Ovary (tissue), 9 donors: ENCODE measurements around the gene ZNHIT2. TPM values are rescaled to one million over a fixed set of nuclear protein-coding genes. Genes with fewer than 3 reads are reported as not detected.

Source experiments
- DNase-seq, 5 donors: peaks; one replicate each; pipeline ENCODE4 v3.0.0-alpha.2; 2019 to 2020
- H3K27ac ChIP-seq, 2 donors: fragments of 200-600 bp; one replicate each; pipeline versions ENCODE4 v1.5.1 to v1.8.0; 2019 to 2022
- H3K27me3 ChIP-seq: fragments of 200-600 bp; one replicate; pipeline ENCODE4 v1.8.0; 2022
- H3K36me3 ChIP-seq: fragments of 200-600 bp; sonication (generic); one replicate; pipeline ENCODE4 v1.5.1; 2019
- H3K4me1 ChIP-seq: one replicate; pipeline ENCODE4 v1.8.1; 2013; ENCODE audit warnings: mild to moderate bottlenecking, moderate library complexity; ENCODE audit not compliant: insufficient read depth
- H3K4me3 ChIP-seq: fragments of 200-600 bp; sonication (generic); one replicate; pipeline ENCODE4 v1.5.1; 2017
- H3K9me3 ChIP-seq, 2 donors: fragments of 200-600 bp in 1 of 2; sonication (generic) in 1 of 2; one replicate each; pipeline versions ENCODE4 v1.5.1 to v1.8.1; 2013 to 2019; ENCODE audit warnings: mild to moderate bottlenecking in 1 of 2, moderate library complexity in 1 of 2
- CTCF ChIP-seq, 3 donors: fragments of 450-650 bp in 2 of 3; fragments of 200-600 bp in 1 of 3; IDR thresholded peaks; one replicate each; pipeline versions ENCODE4 v1.5.1 to v1.8.0; 2016 to 2022; ENCODE audit warnings: antibody characterized with exemption in 3 of 3, mild to moderate bottlenecking in 1 of 3
- EP300 ChIP-seq: sonication (generic); formaldehyde crosslinking; IDR thresholded peaks from one replicate; pipeline ENCODE4 v1.6.1; 2017; ENCODE audit warnings: antibody characterized with exemption
- POLR2A ChIP-seq: fragments of 450-650 bp; IDR thresholded peaks from one replicate; pipeline ENCODE4 v1.6.1; 2017; ENCODE audit warnings: antibody characterized with exemption, mild to moderate bottlenecking, moderate library complexity
- WGBS, 3 donors: extraction: QIAGEN DNeasy Blood & Tissue Kit in 1 of 3; methylation state at CpG; one replicate each; pipeline versions ENCODE4 v1.1.5 to v1.1.7; 2013 to 2017; 5-methylcytosine and 5-hydroxymethylcytosine counted together
- intact Hi-C, 4 donors: fragments of 100-400 bp; cut with DNase I; formaldehyde crosslinking; loops; one replicate each; pipeline versions ENCODE4 v1.11.0 to v1.15.1; 2022 to 2023
- polyA plus RNA-seq, 2 donors: library from polyadenylated mRNA; stranded (reverse); fragments of 200-250 nt in 1 of 2; fragments of 350-450 nt in 1 of 2; fragmentation: Illumina TruSeq in 1 of 2; extraction: RNeasy Lipid Tissue Mini Kit (QIAGEN cat#74804) in 1 of 2; gene quantifications; one replicate each; pipeline ENCODE4 v1.2.3, GENCODE V29; 2013 to 2014
- total RNA-seq, 7 donors: library from RNA; depleted of rRNA in 2 of 7; stranded (reverse); fragments of >200 nt in 2 of 7; fragmentation: NEBNext Ultra II Directional in 3 of 7; extraction: Animal tissue kit (Norgen Biotek cat#: 25700) in 3 of 7; gene quantifications; one replicate each; pipeline versions ENCODE4 v1.1.0 to v1.2.4, GENCODE V29; 2016 to 2023
- donor health status: DM: no; HTN: no; CAD: no; lungs with moderate emphysema.
- donor health status: DM: no; HTN: no; CAD: no.
- donor health status: Bipolar disorder and iron deficiency.
- donor health status: DM: yes; HTN: yes; CAD: no.
- donor health status: DM: no; HTN: no; CAD: no.
- donor health status: DM: yes; HTN: yes; CAD: no.

Gene ZNHIT2
- total and polyA plus RNA-seq, 9 donors = 10.0 to 33.7 (median 13.3) TPM; not detected in 1

GRCh38 chr11:65087216-65087615, 30.3 kb downstream of the ZNHIT2 start:
- peak in 2 of 5 donors; percentile 43 for DNase-seq
- Histone ChIP-seq H3K4me1 (peaks cover 7% of the 10 kb centered on the region), H3K36me3 (no peaks in the 10 kb centered on the region), H3K27ac (no peak overlapping the region), H3K9me3 (no peaks in the 10 kb centered on the region), H3K27me3 (no peaks in the 10 kb centered on the region), H3K4me3 (no peak overlapping the region)
- WGBS, 3 donors = 71 to 84% (median 81%) methylated on average over 11 of the region's 11 CpGs
- intact Hi-C loops = loop anchor here in 1 of 4 donors (5.0 kb wide), 1 partner anchor 75 kb away; the partner anchor contains the start of gene ARL2
- no peak for TF ChIP-seq EP300
- TF ChIP-seq POLR2A = no peak
- TF ChIP-seq CTCF (IDR thresholded peaks at IDR 0.05) = no peak

GRCh38 chr11:65086809-65087208, 30.7 kb downstream of the ZNHIT2 start:
- no peak for TF ChIP-seq CTCF (IDR thresholded peaks at IDR 0.05)
- TF ChIP-seq EP300 = no peak
- no peak for TF ChIP-seq POLR2A
- Histone ChIP-seq H3K27ac (no peak overlapping the region), H3K4me3 (no peak overlapping the region), H3K27me3 (no peaks in the 10 kb centered on the region), H3K36me3 (no peaks in the 10 kb centered on the region), H3K9me3 (no peaks in the 10 kb centered on the region), H3K4me1 (peaks cover 7% of the 10 kb centered on the region)
- DNase-seq = no peak
- WGBS, 3 donors = 81 to 90% (median 86%) methylated on average over 9 of the region's 9 CpGs
- intact Hi-C loops = loop anchor here in 1 of 4 donors (5.0 kb wide), 1 partner anchor 75 kb away; the partner anchor contains the start of gene ARL2

GRCh38 chr11:65085446-65085845, 32.1 kb downstream of the ZNHIT2 start:
- H3K36me3 ChIP-seq = no peaks in the 10 kb centered on the region
- H3K27me3 ChIP-seq = no peaks in the 10 kb centered on the region
- H3K9me3 ChIP-seq = no peaks in the 10 kb centered on the region
- H3K4me3 ChIP-seq = no peak overlapping the region
- intact Hi-C loops = loop anchor here in 1 of 4 donors (5.0 kb wide), 1 partner anchor 73 kb away; the partner anchor contains the start of gene ARL2
- peaks cover 7% of the 10 kb centered on the region for H3K4me1 ChIP-seq
- no peak for DNase-seq
- H3K27ac ChIP-seq = no peak overlapping the region
- no peak for TF ChIP-seq EP300
- no peak for TF ChIP-seq POLR2A
- no peak for TF ChIP-seq CTCF (IDR thresholded peaks at IDR 0.05)
- WGBS, 3 donors = 86 to 93% (median 88%) methylated on average over 4 of the region's 4 CpGs

GRCh38 chr11:65084598-65085375, 32.7 kb downstream of the ZNHIT2 start:
- no peak for DNase-seq
- peak overlapping the region; percentile 77 for H3K4me3 ChIP-seq
- peak overlapping the region; percentile 75 to 86 for H3K27ac ChIP-seq
- peaks cover 7% of the 10 kb centered on the region for H3K4me1 ChIP-seq
- H3K36me3 ChIP-seq = no peaks in the 10 kb centered on the region
- intact Hi-C loops = loop anchor here in 2 of 4 donors (5.0 kb wide), 2 partner anchors 33 to 72 kb away; partner anchors contain the start of genes ARL2 (in 1 of the 2) and ZNHIT2 (in 1 of the 2)
- no peaks in the 10 kb centered on the region for H3K9me3 ChIP-seq
- WGBS, 3 donors = 38 to 42% (median 38%) methylated on average over 23 of the region's 23 CpGs
- TF ChIP-seq POLR2A (no peak), EP300 (no peak), CTCF (IDR thresholded peaks at IDR 0.05) (no peak)
- H3K27me3 ChIP-seq = no peaks in the 10 kb centered on the region
